HCT116 (cell line): ENCODE results near the gene GALNT13. TPM values are rescaled to one million over a fixed set of nuclear protein-coding genes. Genes with fewer than 3 reads are reported as not detected.

Experiments
- ATAC-seq: fragments of 200-7000 bp; cut with Tn5 transposase; 2 replicates; pipeline ENCODE4 v1.9.1; 2020; ENCODE audit warnings: mild to moderate bottlenecking, moderate library complexity
- BruUV-seq: library from RNA; stranded (reverse); fragments of 400-500 nt; replicated peaks from 2 replicates; lab custom pipeline; 2021; lab: Mats Ljungman, UMichigan
- CTCF ChIA-PET: fragments of 300-600 bp; sonication (Branson Sonifier 250); formaldehyde crosslinking; loops from one replicate; lab custom pipeline; 2021; ENCODE audit warnings: antibody characterized with exemption; lab: Charles Lee
- POLR2A ChIA-PET: fragments of 300-600, 350-600 bp; sonication (Branson Sonifier 250); formaldehyde crosslinking; loops from one replicate; lab custom pipeline; 2021; ENCODE audit warnings: antibody characterized with exemption; lab: Charles Lee
- RAD21 ChIA-PET, 2 experiments: fragments of 300-600 bp; sonication (Branson Sonifier 250); formaldehyde crosslinking; loops; one replicate each; lab custom pipeline; 2023; ENCODE audit warnings: low total read pairs in 2 of 2; ENCODE audit not compliant: uncharacterized antibody in 2 of 2, unreplicated experiment in 2 of 2, low non-redundant PET in 1 of 2; lab: Charles Lee
- DNase-seq: peaks from one replicate; pipeline ENCODE4 v3.0.0-alpha.2; 2010; ENCODE audit warnings: low read depth, low spot score
- H2AFZ ChIP-seq: fragments of 200-600 bp; shearing (Covaris generic), sonication (generic); 2 replicates; pipeline ENCODE4 v1.6.1; 2017; ENCODE audit warnings: low read depth, mixed run types, mixed read lengths, antibody characterized with exemption, low read length; ENCODE audit not compliant: poor library complexity, severe bottlenecking
- H3K27ac ChIP-seq: 2 replicates; pipeline ENCODE4 v1.5.1; 2012; ENCODE audit warnings: low read depth, low read length
- H3K27me3 ChIP-seq: fragments of 200-600 bp; sonication (generic); 2 replicates; pipeline ENCODE4 v1.6.1; 2016; ENCODE audit warnings: mixed run types, low read length, mixed read lengths; ENCODE audit not compliant: insufficient read depth
- H3K36me3 ChIP-seq, 2 experiments: fragments of 200-500 bp in 1 of 2; fragments of 200-600 bp in 1 of 2; sonication (Bioruptor generic) in 1 of 2; sonication (generic) in 1 of 2; 2 replicates each; pipeline versions ENCODE4 v1.5.1 to v1.6.1; 2014 to 2016; ENCODE audit warnings: low read length in 2 of 2, inconsistent platforms in 1 of 2, mixed read lengths in 1 of 2, mixed run types in 1 of 2; ENCODE audit not compliant: insufficient read depth in 2 of 2, control insufficient read depth in 1 of 2
- H3K4me1 ChIP-seq, 2 experiments: fragments of 200-600 bp in 1 of 2; sonication (generic) in 1 of 2; 2 replicates each; pipeline versions ENCODE4 v1.5.1 to v1.6.1; 2012 to 2017; ENCODE audit warnings: low read length in 2 of 2, inconsistent platforms in 1 of 2, mild to moderate bottlenecking in 1 of 2, mixed read lengths in 1 of 2, mixed run types in 1 of 2, moderate library complexity in 1 of 2; ENCODE audit not compliant: insufficient read depth in 2 of 2, control insufficient read depth in 1 of 2
- H3K4me2 ChIP-seq: fragments of 200-600 bp; sonication (generic); 2 replicates; pipeline ENCODE4 v1.6.1; 2017; ENCODE audit warnings: mixed run types, low read length, mixed read lengths
- H3K4me3 ChIP-seq, 2 experiments: fragments of 200-600 bp in 1 of 2; sonication (generic) in 1 of 2; replicated peaks in 1 of 2; 2 replicates each; pipeline ENCODE4 v1.5.1; 2011 to 2016; ENCODE audit warnings: low read length in 2 of 2, control low read depth in 1 of 2, low read depth in 1 of 2, mild to moderate bottlenecking in 1 of 2, mixed read lengths in 1 of 2, mixed run types in 1 of 2
- H3K79me2 ChIP-seq: fragments of 200-600 bp; sonication (generic); 2 replicates; pipeline ENCODE4 v1.6.1; 2017; ENCODE audit warnings: mild to moderate bottlenecking, mixed run types, low read length, moderate library complexity, mixed read lengths; ENCODE audit not compliant: insufficient read depth
- H3K9ac ChIP-seq: fragments of 200-600 bp; sonication (generic); 2 replicates; pipeline ENCODE4 v1.6.1; 2016; ENCODE audit warnings: low read length, mixed read lengths
- H3K9me2 ChIP-seq: fragments of 200-600 bp; sonication (generic), shearing (Covaris generic); 2 replicates; pipeline ENCODE4 v1.6.1; 2017; ENCODE audit warnings: mixed run types, mild to moderate bottlenecking, moderate library complexity; ENCODE audit not compliant: insufficient read depth
- H3K9me3 ChIP-seq, 2 experiments: fragments of 200-500 bp in 1 of 2; fragments of 200-600 bp in 1 of 2; sonication (Bioruptor generic) in 1 of 2; sonication (generic) in 1 of 2; 2 replicates each; pipeline ENCODE4 v1.6.1; 2014 to 2017; ENCODE audit warnings: low read length in 2 of 2, mixed read lengths in 2 of 2, inconsistent platforms in 1 of 2, low read depth in 1 of 2, mild to moderate bottlenecking in 1 of 2, mixed run types in 1 of 2, moderate library complexity in 1 of 2; ENCODE audit not compliant: control insufficient read depth in 1 of 2, insufficient read depth in 1 of 2
- H4K20me1 ChIP-seq: fragments of 200-600 bp; sonication (generic), shearing (Covaris generic); 2 replicates; pipeline ENCODE4 v1.6.1; 2017; ENCODE audit warnings: mixed run types, mild to moderate bottlenecking, moderate library complexity; ENCODE audit not compliant: insufficient read depth
- CEBPB ChIP-seq: IDR thresholded peaks from 2 replicates; pipeline ENCODE4 v1.6.1; 2012; ENCODE audit warnings: low read depth
- ELF1 ChIP-seq: IDR thresholded peaks from 2 replicates; pipeline ENCODE4 v1.6.1; 2012; ENCODE audit warnings: low read depth, borderline replicate concordance
- EZH2phosphoT487 ChIP-seq: fragments of 200-600 bp; IDR thresholded peaks from 2 replicates; pipeline ENCODE4 v1.6.1; 2018; ENCODE audit warnings: antibody characterized with exemption, borderline replicate concordance
- FOSL1 ChIP-seq: IDR thresholded peaks from 2 replicates; pipeline ENCODE4 v1.6.1; 2012; ENCODE audit warnings: low read depth
- POLR2A ChIP-seq: IDR thresholded peaks from 2 replicates; pipeline ENCODE4 v1.7.0; 2011; ENCODE audit warnings: borderline replicate concordance; ENCODE audit not compliant: insufficient read depth, insufficient read length; ENCODE audit errors: extremely low read depth
- POLR2AphosphoS5 ChIP-seq: IDR thresholded peaks from 2 replicates; pipeline ENCODE4 v1.6.1; 2011; ENCODE audit warnings: mild to moderate bottlenecking, low read depth, low read length, moderate library complexity
- RAD21 ChIP-seq: IDR thresholded peaks from 2 replicates; pipeline ENCODE4 v1.6.1; 2012; ENCODE audit warnings: low read depth, mild to moderate bottlenecking
- SIN3A ChIP-seq: IDR thresholded peaks from 2 replicates; pipeline ENCODE4 v1.6.1; 2012; ENCODE audit warnings: low read depth
- SP1 ChIP-seq: IDR thresholded peaks from 2 replicates; pipeline ENCODE4 v1.6.1; 2012; ENCODE audit warnings: low read depth
- SRF ChIP-seq: IDR thresholded peaks from 2 replicates; pipeline ENCODE4 v1.6.1; 2012; ENCODE audit warnings: low read depth
- TCF7L2 ChIP-seq: IDR thresholded peaks from 2 replicates; pipeline ENCODE4 v1.7.0; 2011; ENCODE audit warnings: borderline replicate concordance, inconsistent platforms; ENCODE audit not compliant: insufficient read depth, insufficient read length; ENCODE audit errors: extremely low read depth
- YY1 ChIP-seq: IDR thresholded peaks from 2 replicates; pipeline ENCODE4 v1.6.1; 2011; ENCODE audit warnings: low read length, low read depth, moderate library complexity, mild to moderate bottlenecking; ENCODE audit not compliant: insufficient replicate concordance; ENCODE audit errors: extremely low read depth
- ZNF274 ChIP-seq: fragments of 200-500 bp; sonication (Bioruptor generic); IDR thresholded peaks from 2 replicates; pipeline ENCODE4 v1.6.1; 2014; ENCODE audit warnings: mild to moderate bottlenecking, low read depth, low read length, inconsistent platforms
- intact Hi-C: fragments of 100-400 bp; cut with micrococcal nuclease; formaldehyde crosslinking; loops from 2 replicates; pipeline ENCODE4 v1.10.0; 2022
- total RNA-seq: library from RNA; stranded (reverse); gene quantifications from one replicate; pipeline ENCODE4 v1.2.1, GENCODE V29; 2021; ENCODE audit not compliant: unreplicated experiment
- TF ChIP-seq, protein P1 (sequence below): IDR thresholded peaks from 2 replicates; pipeline ENCODE4 v1.6.1; 2012
- TF ChIP-seq, protein P2 (sequence below), 3 experiments: fragments of 200-600 bp in 1 of 3; sonication (generic) in 1 of 3; IDR thresholded peaks in 2 of 3; conservative IDR thresholded peaks in 1 of 3; 2 replicates each; pipeline ENCODE4 v1.5.1; 2012 to 2017; ENCODE audit warnings: low read depth in 2 of 3, low read length in 2 of 3, antibody characterized with exemption in 1 of 3, borderline replicate concordance in 1 of 3, control low read depth in 1 of 3, mild to moderate bottlenecking in 1 of 3, mixed read lengths in 1 of 3, mixed run types in 1 of 3, moderate library complexity in 1 of 3; ENCODE audit not compliant: insufficient read depth in 1 of 3
- TF ChIP-seq, protein P3 (sequence below): IDR thresholded peaks from 2 replicates; pipeline ENCODE4 v1.6.1; 2012
- TF ChIP-seq, protein P4 (sequence below): IDR thresholded peaks from 2 replicates; pipeline ENCODE4 v1.6.1; 2012; ENCODE audit warnings: low read depth

GALNT13 gene
- total RNA-seq, 1 experiment from 2014 or later = 0.44 TPM

DNA sequence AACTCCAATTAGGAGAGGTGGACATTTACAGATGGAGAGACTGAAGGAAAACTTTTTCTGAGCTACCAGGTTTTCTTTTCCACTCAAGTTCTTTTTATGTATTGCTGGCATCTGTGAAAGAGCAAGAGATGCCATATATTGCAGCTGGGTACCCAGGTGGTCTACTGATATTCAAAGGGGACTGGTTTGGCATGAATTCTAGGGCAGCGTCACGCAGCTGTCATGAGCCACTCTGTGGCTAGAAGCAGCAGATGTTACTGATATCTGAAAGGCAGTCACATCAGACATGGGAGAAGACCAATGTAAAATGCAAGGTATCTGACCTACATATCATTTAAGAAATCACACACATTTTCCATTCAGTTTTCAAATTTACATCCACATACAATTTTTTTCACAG is 408.8 kb downstream of the GALNT13 start:
- H3K4me3 ChIP-seq = no peak overlapping the region
- no peak overlapping the region for H2AFZ ChIP-seq
- H3K36me3 ChIP-seq = no peaks in the 10 kb centered on the region
- H3K9ac ChIP-seq = no peak overlapping the region
- no peaks in the 10 kb centered on the region for H3K9me2 ChIP-seq
- ATAC-seq = no peak
- H3K4me1 ChIP-seq = no peaks in the 10 kb centered on the region
- no peaks in the 10 kb centered on the region for H4K20me1 ChIP-seq
- H3K27me3 ChIP-seq = no peaks in the 10 kb centered on the region
- no peaks in the 10 kb centered on the region for H3K79me2 ChIP-seq
- H3K9me3 ChIP-seq = no peaks in the 10 kb centered on the region
- DNase-seq = no peak
- no peak overlapping the region for H3K27ac ChIP-seq
- CTCF ChIA-PET = no interaction called here
- RAD21 ChIA-PET = no interaction called here
- no TSS peak for BruUV-seq
- H3K4me2 ChIP-seq = no peak overlapping the region
- TF ChIP-seq SP1 (no peak), CEBPB (no peak), ELF1 (no peak)
- intact Hi-C loops = no loop called here
- POLR2A ChIA-PET = no interaction called here

DNA sequence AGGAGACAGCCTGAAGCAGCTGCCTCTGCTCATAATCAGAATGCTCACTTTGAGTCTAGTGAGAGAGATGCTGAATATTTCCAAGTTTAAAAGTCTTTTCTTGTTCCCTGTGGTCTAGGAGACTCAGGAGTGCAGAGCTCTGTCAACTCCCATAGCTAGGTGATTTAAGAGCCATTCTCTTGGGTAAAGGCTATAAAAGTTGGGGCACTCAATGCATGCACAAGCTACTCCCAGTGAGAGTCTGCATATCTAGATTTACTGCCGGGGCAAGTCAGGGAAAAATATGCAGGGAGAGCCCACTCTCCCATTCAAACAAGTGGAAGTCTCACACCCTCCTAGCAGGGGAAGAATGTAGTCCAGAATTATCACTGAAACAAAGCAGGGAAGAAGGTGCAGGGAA is 418.1 kb downstream of the GALNT13 start:
- no peaks in the 10 kb centered on the region for H3K36me3 ChIP-seq
- POLR2A ChIA-PET = no interaction called here
- H3K9me3 ChIP-seq = no peaks in the 10 kb centered on the region
- H3K4me2 ChIP-seq = no peak overlapping the region
- no peaks in the 10 kb centered on the region for H3K27me3 ChIP-seq
- H2AFZ ChIP-seq = no peak overlapping the region
- ATAC-seq (no peak), DNase-seq (no peak)
- H3K4me3 ChIP-seq = no peak overlapping the region
- no peaks in the 10 kb centered on the region for H4K20me1 ChIP-seq
- intact Hi-C loops = no loop called here
- BruUV-seq = no TSS peak
- no peak overlapping the region for H3K9ac ChIP-seq
- H3K27ac ChIP-seq = no peak overlapping the region
- H3K79me2 ChIP-seq = no peaks in the 10 kb centered on the region
- H3K9me2 ChIP-seq = no peaks in the 10 kb centered on the region
- CTCF ChIA-PET = no interaction called here
- RAD21 ChIA-PET = no interaction called here
- no peaks in the 10 kb centered on the region for H3K4me1 ChIP-seq
- TF ChIP-seq EZH2phosphoT487 = no peak
- TF ChIP-seq FOSL1 = no peak
- no peak for TF ChIP-seq YY1
- TF ChIP-seq, protein P1, sequence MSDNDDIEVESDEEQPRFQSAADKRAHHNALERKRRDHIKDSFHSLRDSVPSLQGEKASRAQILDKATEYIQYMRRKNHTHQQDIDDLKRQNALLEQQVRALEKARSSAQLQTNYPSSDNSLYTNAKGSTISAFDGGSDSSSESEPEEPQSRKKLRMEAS = no peak
- TF ChIP-seq TCF7L2 = no peak
- TF ChIP-seq ZNF274 = no peak
- no peak for TF ChIP-seq RAD21
- TF ChIP-seq, protein P2, sequence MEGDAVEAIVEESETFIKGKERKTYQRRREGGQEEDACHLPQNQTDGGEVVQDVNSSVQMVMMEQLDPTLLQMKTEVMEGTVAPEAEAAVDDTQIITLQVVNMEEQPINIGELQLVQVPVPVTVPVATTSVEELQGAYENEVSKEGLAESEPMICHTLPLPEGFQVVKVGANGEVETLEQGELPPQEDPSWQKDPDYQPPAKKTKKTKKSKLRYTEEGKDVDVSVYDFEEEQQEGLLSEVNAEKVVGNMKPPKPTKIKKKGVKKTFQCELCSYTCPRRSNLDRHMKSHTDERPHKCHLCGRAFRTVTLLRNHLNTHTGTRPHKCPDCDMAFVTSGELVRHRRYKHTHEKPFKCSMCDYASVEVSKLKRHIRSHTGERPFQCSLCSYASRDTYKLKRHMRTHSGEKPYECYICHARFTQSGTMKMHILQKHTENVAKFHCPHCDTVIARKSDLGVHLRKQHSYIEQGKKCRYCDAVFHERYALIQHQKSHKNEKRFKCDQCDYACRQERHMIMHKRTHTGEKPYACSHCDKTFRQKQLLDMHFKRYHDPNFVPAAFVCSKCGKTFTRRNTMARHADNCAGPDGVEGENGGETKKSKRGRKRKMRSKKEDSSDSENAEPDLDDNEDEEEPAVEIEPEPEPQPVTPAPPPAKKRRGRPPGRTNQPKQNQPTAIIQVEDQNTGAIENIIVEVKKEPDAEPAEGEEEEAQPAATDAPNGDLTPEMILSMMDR (IDR thresholded peaks at IDR 0.05 in 2 of 3, conservative IDR thresholded peaks at IDR 0.05 in 1 of 3; ENCODE audit: borderline replicate concordance in 1 of 3, insufficient read depth in 1 of 3, low read depth in 2 of 3, low read length in 2 of 3) = no peak
- TF ChIP-seq POLR2A = no peak
- TF ChIP-seq SIN3A = no peak
- TF ChIP-seq, protein P3, sequence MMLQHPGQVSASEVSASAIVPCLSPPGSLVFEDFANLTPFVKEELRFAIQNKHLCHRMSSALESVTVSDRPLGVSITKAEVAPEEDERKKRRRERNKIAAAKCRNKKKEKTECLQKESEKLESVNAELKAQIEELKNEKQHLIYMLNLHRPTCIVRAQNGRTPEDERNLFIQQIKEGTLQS = no peak
- TF ChIP-seq CEBPB = no peak
- TF ChIP-seq, protein P4, sequence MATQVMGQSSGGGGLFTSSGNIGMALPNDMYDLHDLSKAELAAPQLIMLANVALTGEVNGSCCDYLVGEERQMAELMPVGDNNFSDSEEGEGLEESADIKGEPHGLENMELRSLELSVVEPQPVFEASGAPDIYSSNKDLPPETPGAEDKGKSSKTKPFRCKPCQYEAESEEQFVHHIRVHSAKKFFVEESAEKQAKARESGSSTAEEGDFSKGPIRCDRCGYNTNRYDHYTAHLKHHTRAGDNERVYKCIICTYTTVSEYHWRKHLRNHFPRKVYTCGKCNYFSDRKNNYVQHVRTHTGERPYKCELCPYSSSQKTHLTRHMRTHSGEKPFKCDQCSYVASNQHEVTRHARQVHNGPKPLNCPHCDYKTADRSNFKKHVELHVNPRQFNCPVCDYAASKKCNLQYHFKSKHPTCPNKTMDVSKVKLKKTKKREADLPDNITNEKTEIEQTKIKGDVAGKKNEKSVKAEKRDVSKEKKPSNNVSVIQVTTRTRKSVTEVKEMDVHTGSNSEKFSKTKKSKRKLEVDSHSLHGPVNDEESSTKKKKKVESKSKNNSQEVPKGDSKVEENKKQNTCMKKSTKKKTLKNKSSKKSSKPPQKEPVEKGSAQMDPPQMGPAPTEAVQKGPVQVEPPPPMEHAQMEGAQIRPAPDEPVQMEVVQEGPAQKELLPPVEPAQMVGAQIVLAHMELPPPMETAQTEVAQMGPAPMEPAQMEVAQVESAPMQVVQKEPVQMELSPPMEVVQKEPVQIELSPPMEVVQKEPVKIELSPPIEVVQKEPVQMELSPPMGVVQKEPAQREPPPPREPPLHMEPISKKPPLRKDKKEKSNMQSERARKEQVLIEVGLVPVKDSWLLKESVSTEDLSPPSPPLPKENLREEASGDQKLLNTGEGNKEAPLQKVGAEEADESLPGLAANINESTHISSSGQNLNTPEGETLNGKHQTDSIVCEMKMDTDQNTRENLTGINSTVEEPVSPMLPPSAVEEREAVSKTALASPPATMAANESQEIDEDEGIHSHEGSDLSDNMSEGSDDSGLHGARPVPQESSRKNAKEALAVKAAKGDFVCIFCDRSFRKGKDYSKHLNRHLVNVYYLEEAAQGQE = no peak
- TF ChIP-seq POLR2AphosphoS5 = no peak
- no peak for TF ChIP-seq SRF
